Putamen (tissue), 1 donor: ENCODE data around the gene NREP.

Experiments
- DNase-seq: peaks from one replicate; pipeline ENCODE4 v3.0.0-alpha.2; 2016; ENCODE audit warnings: low spot score

NREP gene

GRCh38 chr5:111756581-111757354 is at the start of gene NREP:
Gene NREP (minus strand): TSS chr5:111757194. CDS start chr5:111755772, 1,422 bp downstream.
- DNase-seq: peak; percentile 21

- DNase-seq: no peak
Observed at GRCh38 chr5:111806753-111807152, 49.8 kb upstream of the NREP start.

GRCh38 chr5:111806156-111806555 is 49.2 kb upstream of the NREP start:
- no peak for DNase-seq

GRCh38 chr5:111805071-111805470 is 48.1 kb upstream of the NREP start:
- DNase-seq: no peak

- DNase-seq: no peak
Observed at GRCh38 chr5:111800351-111800750, 43.4 kb upstream of the NREP start.

GRCh38 chr5:111795142-111795541 is 38.1 kb upstream of the NREP start:
- DNase-seq: no peak

- no peak for DNase-seq
Observed at GRCh38 chr5:111792471-111793058, 35.6 kb upstream of the NREP start.

GRCh38 chr5:111790295-111790694 is 33.3 kb upstream of the NREP start:
- DNase-seq: no peak

GRCh38 chr5:111787006-111787405 is 30.0 kb upstream of the NREP start:
- no peak for DNase-seq

- DNase-seq: no peak
Observed at GRCh38 chr5:111784491-111785181, 27.6 kb upstream of the NREP start.

GRCh38 chr5:111783537-111783936 is 26.5 kb upstream of the NREP start:
- no peak for DNase-seq

- DNase-seq: no peak
Observed at GRCh38 chr5:111782216-111782615, 25.2 kb upstream of the NREP start.

- peak; percentile 11 for DNase-seq
Observed at GRCh38 chr5:111781200-111781599, 24.2 kb upstream of the NREP start.

GRCh38 chr5:111779922-111780292 is 22.9 kb upstream of the NREP start:
- DNase-seq: no peak

GRCh38 chr5:111779260-111779921 is 22.4 kb upstream of the NREP start:
- no peak for DNase-seq

GRCh38 chr5:111776913-111777781 is 20.2 kb upstream of the NREP start:
- DNase-seq: no peak

- no peak for DNase-seq
Observed at GRCh38 chr5:111775224-111775623, 18.2 kb upstream of the NREP start.

GRCh38 chr5:111774525-111774924 is 17.5 kb upstream of the NREP start:
- no peak for DNase-seq

- DNase-seq: no peak
Observed at GRCh38 chr5:111772456-111773122, 15.6 kb upstream of the NREP start.

- DNase-seq: no peak
Observed at GRCh38 chr5:111769541-111769940, 12.5 kb upstream of the NREP start.
